NCI-H128 (cell line): ENCODE measurements around the gene BRPF1.
"Not testable (repeated sequence)": the region's sequence is repeated elsewhere in the genome, so short reads cannot be mapped to it uniquely, and the experiment has no call there.

Source experiments
- DNase-seq: peaks from one replicate; lab custom pipeline; 2025; ENCODE audit not compliant: unreplicated experiment; lab: John Stamatoyannopoulos, UW

The BRPF1 gene

GRCh38 chr3:9768141-9768775 lies 36.7 kb downstream of the BRPF1 start:
- no peak for DNase-seq

GRCh38 chr3:9769012-9769411 lies 37.5 kb downstream of the BRPF1 start:
- DNase-seq = no peak

- no peak for DNase-seq
Observed at GRCh38 chr3:9769426-9770275, 38.1 kb downstream of the BRPF1 start, which contains the start of gene CAMK1. Gene CAMK1, minus strand, starts transcription at chr3:9769947. Its CDS starts 2,198 bp downstream, at chr3:9767749.

GRCh38 chr3:9770276-9770812 lies 38.8 kb downstream of the BRPF1 start:
- no peak for DNase-seq

GRCh38 chr3:9771007-9771406 lies 39.5 kb downstream of the BRPF1 start:
- DNase-seq = not testable (repeated sequence)

- no peak for DNase-seq
Observed at GRCh38 chr3:9776896-9777693, 45.6 kb downstream of the BRPF1 start.

GRCh38 chr3:9777694-9778021 lies 46.1 kb downstream of the BRPF1 start:
- no peak for DNase-seq

GRCh38 chr3:9778143-9779074 lies 46.9 kb downstream of the BRPF1 start:
- DNase-seq = no peak

GRCh38 chr3:9779075-9779593 lies 47.6 kb downstream of the BRPF1 start:
- DNase-seq = no peak

- no peak for DNase-seq
Observed at GRCh38 chr3:9779721-9780457, 48.4 kb downstream of the BRPF1 start.

- no peak for DNase-seq
Observed at GRCh38 chr3:9780458-9780812, 48.9 kb downstream of the BRPF1 start.

- no peak for DNase-seq
Observed at GRCh38 chr3:9780910-9781309, 49.4 kb downstream of the BRPF1 start.

- no peak for DNase-seq
Observed at GRCh38 chr3:9781551-9781950, 50.0 kb downstream of the BRPF1 start.

GRCh38 chr3:9781978-9782603 lies 50.6 kb downstream of the BRPF1 start:
- DNase-seq = no peak

GRCh38 chr3:9782770-9783169 lies 51.2 kb downstream of the BRPF1 start:
- no peak for DNase-seq

- DNase-seq = no peak
Observed at GRCh38 chr3:9783954-9784353, 52.4 kb downstream of the BRPF1 start.

GRCh38 chr3:9784965-9785364 lies 53.4 kb downstream of the BRPF1 start:
- DNase-seq = no peak

GRCh38 chr3:9785602-9786001 lies 54.1 kb downstream of the BRPF1 start:
- no peak for DNase-seq

- DNase-seq = no peak
Observed at GRCh38 chr3:9786209-9786739, 54.7 kb downstream of the BRPF1 start.
